Epidermal melanocyte (primary cell): ENCODE data around the gene UBE2Q1.
A peak's percentile ranks its signal among the peaks of the same experiment; 100 is the strongest.

Source experiments
- DNase-seq: peaks from one replicate; pipeline ENCODE4 v3.0.0; 2011; ENCODE audit warnings: low spot score; ENCODE audit not compliant: insufficient read length

Gene UBE2Q1

DNA sequence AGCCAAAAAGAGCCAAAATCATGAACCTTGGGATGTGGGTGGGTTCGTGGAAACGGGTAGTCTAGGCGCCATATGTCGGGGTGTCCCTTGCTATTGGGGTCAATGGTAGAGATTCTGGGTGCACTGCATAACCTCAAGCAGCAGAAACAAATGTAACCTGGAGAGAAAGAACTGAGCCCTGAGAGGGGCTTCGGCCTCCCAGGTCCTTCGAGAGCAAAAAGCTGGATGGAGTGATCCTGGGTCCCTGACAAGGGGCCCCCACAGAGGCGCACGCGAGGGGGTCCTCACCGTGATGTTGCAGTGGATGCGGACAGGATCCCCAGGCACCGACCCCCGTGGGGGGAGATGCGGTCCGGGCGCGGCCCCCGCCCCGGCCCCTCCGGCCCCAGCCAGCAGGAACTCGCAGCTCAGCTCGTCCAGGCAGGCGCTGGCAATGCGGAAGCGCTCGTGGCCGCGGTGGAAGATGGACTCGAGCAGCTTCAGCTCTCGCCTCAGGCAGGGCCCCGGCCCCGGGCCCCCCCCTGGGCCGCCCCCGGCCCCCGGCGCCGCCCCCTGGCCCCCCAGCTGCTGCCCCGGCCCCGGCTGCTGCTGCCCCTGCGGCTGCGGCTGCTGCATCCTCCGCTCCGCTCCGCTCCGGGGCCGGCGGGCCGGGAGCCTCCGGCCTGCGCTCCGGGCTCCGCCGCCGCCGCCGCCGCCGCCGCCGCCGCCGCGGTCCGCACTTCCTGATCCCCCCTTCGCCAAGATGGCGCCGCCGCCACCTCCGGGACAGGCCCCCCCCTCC is at the start of gene UBE2Q1:
Gene UBE2Q1, minus strand, starts transcription at position 724 of the 781 bp plus-strand sequence. Its CDS starts 109 bp downstream, at position 615.
- DNase-seq, result no peak

DNA sequence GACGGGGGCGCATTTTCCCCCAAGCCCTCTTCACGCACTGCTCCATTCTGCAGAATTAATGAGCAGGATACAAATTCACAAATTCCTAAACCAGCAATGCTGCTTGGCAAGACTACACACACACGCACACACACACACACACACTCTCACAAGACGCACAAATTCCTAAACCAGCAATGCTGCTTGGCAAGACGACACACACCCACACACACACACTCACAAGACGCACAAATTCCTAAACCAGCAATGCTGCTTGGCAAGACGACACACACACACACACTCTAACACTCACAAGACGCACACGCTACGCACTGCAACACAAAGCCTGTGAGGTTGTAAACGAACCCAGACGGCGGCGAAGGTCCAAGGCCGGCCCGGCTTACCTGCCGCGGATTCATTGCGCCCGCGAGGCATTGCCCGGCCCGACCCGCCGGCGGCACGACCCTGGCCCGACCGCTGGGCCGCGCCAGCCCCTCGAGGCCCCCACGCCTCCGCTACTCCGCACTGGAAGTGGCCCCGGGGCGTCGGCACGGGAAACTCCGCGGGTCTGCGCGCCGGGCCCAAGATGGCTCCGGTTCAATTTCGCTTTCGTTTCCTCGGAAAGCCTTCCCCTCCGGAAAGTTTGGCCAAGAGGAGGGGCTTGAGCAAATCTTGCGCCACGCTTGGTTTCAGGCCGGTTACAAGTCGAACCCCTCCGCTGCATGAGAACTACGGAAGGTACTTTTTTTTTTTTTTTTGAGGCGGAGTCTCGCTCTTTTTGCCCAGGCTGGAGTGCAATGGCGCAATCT is 49.3 kb upstream of the UBE2Q1 start, which contains the start of gene ADAR:
Gene ADAR, minus strand, starts transcription at position 578 of the 788 bp plus-strand sequence. Its CDS starts 180 bp downstream, at position 398.
- DNase-seq, result peak; percentile 78

DNA sequence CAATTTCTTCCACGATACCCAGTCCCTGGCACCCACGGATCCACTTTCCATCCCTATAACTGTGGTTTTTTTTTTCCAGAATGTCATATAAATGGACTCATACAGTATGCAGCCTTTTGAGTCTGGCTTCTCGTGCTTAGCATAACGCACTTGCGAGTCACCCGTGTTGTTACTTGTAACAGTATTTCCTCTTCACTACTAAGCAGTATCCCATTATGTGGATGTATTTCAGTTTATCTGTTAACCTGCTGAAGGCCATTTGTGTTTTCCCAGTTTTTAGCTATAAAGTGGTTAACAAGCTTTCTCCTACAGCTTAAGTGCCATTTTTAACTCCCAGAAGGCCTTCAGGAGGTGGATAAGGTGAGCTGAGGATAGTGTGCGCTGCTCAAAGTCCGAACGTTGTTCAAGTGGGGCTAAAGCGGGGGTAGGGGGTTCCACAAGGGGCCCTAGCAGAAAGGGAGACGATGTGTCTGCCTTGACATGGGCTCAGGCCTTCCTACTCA is 48.7 kb upstream of the UBE2Q1 start:
- no peak for DNase-seq

DNA sequence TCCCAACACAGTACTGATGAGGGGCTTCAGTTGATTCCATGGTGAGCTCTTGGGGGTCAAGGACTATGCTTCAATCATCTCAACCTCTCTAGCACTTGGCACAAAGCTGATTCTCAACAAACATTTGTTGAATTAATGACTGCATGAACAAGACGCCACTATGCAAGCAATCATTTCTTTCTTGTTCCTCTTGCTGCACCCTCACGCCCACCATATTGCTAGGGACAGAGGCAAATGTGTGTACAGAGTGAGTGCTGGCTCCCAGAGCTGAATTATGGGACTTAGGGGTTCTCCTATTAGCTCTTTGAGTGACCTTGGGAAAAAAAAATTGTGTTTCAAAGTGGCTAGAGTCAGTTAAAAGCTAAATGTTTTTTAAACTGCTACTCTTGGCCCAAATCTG is 47.1 kb upstream of the UBE2Q1 start:
- no peak for DNase-seq

DNA sequence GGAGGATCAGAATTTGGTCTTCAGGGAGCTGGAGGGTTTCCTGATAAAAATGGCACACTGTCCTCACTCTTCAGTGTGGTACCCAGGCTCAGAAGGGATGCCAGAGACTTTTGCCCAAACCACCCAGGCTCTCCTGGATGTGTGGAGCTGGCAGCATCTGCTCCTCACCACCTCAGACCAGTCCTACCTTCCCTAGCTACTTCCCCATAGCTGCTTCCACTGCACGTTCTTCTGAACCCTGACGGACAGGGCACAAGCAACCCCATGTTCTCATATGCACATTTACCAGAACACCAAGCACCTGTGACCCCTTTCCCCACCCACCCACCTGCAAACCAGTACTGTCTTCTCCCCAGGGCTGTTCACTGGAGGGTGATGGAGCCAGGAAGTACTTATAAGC is 44.9 kb upstream of the UBE2Q1 start:
- no peak for DNase-seq

DNA sequence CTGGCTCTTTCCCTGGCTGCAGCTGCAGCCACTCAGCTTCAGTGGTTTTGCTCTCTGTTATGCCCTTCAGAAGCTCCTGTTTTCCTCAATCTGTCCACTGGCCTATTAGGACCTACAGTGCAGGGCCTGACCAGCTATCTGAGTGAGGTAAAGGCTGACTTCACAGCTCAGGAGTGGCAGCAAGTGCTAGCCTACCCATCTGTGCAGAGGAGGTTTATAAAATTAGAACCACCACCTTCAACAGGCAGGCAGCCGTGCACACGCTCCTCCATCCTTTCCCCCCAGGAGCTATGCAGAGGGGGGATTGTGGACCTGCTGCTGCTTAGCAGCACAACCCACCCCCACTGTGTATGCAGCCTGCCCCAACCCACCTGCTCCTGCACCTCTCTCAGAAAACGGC is 41.2 kb upstream of the UBE2Q1 start:
- no peak for DNase-seq

DNA sequence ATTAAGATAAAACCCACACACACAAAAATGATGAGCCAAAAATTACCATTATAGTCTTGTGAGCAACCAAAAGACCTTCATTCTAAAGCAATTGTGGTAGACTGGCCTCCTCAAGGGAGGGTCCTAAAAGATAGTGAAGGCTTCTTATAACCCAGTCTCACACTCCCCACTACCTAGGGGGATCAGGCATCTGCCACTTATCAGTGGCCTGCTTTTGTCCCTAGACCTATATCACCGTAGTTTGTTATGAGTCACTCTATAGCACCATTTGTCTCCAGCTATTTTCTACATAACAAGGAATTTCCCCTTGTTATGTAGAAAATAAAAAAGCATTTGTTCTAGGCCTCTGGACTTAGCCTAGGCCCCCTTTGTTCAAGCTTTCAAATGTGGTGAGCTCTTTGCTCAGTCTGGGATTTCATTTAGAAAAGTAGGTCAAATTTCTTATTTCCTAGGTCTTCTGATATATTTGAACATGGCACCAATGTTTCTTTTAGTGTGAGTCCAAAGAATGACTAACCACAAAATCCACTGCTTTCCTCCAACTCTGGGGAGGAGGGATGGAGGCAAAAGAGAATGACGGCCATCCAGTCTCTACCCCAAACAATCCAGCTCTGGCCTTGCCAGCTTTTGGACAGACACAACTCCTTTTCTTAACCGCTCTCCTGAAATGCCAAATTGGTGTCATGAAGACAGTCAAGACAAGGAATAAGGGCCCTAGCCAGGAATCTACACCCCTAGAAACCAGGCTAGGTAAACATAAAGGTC is 40.6 kb upstream of the UBE2Q1 start:
- no peak for DNase-seq

DNA sequence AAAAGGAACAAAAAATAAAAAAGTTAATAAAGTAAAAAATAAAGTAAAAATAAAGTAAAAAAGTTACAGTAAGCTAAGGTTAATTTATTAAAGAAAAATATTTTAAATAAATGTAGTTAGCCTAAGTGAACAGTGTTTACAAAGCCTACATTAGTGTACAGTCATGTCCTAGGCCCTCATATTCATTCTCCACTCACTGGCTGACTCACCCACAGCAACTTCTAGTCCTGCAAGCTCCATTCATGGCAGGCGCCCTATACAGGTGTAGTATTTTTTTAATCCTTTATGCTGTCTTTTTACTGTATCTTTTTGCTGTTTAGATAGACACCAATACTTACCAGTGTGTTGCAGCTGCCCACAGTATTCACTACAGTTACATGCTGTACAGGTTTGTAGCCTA is 37.2 kb upstream of the UBE2Q1 start:
- no peak for DNase-seq

DNA sequence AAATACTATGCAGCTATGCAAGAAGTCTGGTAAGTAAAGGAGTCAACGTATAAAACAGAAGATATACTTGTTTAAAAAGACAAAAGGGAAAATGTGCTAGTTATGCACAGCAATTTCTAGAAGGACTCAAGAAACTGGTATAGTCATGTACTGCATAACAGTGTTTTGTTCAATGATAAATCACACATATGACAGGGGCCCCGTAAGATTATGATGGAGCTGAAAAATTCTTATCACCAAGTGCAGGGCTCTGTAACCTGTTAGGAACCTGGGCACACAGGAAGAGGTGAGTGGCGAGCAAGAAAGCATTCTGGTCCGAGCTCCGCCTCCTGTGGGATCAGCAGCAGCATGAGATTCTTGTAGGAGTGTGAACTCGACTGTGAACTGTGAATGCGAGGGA is 36.3 kb upstream of the UBE2Q1 start:
- no peak for DNase-seq

DNA sequence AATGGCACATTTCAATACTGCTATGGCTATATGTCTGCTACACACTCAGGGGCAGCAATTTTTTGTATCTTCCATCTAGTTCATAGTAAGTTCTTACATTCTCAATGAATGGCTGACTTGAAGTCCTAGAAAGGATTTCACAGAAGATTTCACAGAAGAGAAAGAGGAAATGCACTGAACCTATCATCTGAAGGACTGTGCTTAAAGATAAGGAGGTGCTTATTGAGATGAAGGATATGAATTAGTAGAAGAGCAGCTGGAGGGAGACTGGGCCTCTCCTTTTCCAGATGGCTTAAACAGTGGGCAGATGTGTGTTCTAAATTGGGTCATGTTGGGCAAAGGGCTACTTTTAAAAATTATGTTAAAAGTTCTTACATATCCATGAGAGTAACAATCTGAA is 34.9 kb upstream of the UBE2Q1 start:
- no peak for DNase-seq

DNA sequence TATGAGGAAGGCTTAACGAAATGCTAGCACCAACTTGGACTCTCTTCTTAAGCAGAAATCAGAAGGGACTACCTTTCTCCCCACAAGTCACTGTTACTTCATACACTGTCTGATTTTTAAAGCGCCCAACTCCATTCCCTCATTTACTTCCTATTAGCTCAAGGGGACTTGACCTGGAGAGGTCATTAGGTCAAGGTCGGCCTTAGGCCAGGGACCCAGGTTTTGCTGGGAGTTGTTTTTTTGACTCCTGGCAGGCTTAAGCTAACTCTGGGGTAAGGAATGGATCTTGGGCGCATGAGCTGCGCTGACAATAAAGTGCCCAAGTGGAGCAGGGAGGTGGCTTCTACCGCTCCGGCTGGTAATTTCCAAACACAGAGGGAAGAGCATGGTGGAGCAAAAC is 32.7 kb upstream of the UBE2Q1 start:
- no peak for DNase-seq

DNA sequence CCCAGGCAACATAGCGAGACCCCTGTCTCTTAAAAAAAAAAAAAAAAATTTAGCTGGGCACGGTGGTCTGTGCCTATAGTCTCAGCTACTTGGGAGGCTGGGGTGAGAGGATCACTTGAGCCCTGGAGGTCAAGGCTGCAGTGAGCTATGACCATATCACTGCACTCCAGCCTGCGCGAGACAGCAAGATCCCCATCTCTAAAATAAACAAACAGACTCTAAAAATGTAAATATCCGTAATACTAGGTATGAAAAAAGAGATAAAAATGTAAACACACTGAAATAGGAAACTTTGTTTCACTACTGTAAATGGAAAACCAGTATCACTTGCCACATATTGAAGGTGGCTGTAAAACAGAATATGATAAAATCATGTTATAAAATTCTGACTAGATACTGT is 32.3 kb upstream of the UBE2Q1 start:
- no peak for DNase-seq

DNA sequence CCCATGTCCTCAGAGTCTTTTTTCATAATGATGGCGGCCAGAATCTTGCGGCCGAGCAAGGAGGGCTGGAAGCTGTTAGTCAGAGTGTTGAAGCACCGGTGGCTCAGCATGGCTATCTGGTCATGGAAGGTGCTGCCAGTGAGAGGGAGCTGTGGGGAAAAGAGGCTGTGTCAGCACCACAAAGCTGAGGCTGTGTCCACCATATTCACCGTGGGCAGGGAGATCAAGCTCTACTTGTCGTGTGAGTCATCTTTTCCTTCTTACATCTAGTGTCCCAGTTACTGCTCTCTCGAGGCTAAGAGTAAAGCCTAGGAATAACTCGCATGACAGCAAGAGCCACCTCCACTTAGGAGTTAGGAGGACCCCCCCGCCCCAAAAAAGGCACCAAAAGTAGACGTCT is 31.3 kb upstream of the UBE2Q1 start:
- DNase-seq, result no peak

DNA sequence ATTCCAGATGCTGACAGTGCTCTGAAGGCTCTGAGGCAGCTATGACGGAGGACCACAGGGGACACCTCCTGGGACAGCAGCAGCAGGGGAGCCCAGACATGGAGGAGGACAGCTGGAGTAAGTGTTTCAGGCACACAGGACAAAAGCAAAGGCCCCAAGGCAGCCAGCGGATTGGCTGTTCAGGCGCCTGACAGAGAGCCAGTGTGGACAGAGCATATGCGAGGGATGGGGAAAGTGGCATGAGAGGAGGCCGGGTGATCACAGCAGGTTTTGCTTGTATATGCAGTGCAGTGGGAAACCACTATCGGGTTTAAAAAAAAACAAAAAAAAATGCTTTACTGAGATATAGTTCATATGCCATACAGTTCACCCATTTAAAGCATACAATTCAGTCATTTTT is 28.2 kb upstream of the UBE2Q1 start:
- no peak for DNase-seq

DNA sequence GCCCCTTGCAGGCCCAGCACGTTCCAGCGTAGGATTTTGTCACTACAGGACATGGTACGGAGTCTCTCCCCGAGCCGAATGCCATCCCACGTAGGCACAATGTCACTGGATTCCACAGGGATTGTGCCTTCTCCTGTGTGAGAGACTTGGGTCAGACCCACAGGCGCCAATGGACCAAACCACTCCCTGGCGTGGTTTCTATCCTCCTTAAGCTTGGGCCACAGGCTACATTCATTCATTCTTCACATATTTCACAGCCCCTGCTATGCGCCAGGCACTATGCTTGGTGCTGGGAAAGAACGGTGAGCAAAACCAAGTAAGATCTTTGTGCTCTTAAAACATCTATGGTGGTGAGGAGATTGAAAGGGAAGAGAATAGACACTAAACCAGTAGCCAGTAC is 27.8 kb upstream of the UBE2Q1 start:
- no peak for DNase-seq

DNA sequence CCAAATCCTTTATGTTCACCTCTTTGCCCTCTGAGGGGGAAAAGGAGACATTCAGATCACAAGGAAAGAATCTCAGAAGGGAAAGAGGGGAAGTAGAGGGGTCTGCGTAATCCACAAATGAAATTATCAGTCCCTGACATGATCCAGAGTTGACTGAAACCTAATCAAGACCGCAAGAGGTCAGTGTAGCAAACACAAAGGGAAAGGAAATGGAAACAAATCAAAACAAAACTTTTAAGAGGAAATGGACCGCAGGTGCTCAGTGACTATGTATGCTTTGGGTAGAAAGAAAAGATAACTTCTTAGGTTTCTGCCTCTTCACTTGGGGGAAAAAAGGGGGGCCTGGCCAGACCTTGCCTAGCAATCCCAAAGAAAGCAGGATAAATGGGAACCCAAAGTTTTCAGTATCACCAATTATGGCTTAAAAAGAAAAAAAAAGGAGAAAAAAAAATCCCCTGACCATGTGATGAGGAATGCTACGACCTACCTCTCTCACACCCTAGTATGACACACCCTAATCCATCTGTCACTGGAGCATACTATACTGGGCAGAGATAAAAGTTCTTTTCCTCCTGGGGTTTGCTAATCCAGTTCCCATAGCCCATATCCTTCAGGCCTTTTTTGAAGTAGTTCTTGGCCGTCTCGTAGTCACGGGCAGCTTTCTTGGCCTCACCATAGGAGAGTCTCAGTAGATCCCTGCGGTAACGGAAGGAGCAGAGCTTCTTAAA is 26.0 kb upstream of the UBE2Q1 start:
- no peak for DNase-seq

DNA sequence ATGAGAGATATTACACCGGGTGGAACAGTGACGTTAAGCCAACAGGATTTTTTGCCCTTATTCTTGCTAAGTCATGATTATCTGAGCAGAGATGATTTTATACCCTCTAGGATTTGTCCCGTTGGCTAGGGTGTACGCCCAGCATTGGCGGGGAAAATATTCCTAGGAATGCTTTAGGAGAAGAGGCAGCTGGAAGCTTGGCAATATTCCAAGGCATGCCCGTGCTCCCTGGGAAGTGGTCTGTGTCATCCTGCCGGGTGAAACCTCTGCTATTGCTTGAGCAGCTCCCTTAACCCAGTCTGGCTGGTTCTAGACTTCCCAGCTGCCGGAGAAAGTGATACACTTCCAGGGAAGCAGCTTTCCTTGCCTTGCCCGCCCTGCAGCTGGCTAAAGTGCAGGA is 25.3 kb upstream of the UBE2Q1 start:
- no peak for DNase-seq

DNA sequence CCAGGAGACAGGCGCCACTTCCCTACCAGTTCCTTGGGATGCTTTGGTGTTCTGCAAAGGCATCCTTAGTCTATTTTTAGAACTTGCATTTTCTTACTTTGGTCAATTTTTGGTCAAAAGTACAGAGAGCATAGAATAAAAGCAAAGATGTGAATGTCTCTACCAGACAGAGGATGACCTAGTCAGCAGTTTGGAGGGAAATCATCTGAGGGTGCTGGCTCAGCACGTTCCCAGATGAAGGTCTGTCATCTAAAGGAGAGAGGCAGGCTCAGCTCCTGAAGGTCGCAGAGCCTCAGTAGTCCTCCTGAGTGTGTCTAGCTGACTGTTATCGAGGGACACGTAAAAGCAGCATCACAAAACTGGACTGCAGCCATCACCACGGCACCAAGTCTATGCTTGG is 24.4 kb upstream of the UBE2Q1 start:
- no peak for DNase-seq

DNA sequence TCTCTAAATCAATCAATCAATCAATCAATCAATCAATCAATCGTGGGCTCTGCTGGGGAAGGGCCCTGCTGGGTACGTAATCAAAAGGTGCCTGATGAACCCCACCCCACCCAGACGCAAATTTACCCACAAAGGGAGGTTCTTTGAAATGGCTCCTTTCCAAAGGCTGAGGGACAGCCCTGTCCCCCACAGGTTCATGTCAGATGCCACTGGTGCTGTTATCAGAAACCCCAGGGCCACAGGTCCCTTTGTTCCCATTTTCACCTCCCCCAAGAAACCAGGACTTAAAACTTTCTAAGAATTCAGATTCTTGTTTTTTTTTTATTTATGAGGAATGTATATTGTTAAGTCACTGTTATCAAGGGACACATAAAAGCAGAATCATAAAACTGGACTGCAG is 23.3 kb upstream of the UBE2Q1 start:
- DNase-seq, result no peak

DNA sequence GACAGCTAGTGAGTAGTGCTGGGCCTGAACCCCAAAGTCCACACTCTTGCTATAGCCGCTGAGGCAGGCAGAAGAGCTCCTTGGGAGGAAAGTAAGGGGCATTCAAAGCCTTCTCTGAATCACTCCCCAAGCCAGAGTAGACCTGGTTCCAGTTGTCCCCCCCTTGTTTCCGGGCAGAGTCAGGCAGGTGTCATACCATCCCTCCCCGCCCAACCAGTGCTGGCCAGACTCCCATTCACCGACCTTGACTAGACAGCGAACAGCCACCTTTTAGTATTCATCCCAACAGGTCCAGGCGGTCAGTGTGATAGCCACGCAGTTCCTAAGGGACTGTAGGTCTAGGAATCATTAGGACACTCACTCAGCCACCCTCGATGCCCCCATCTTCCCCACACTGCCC is 20.9 kb upstream of the UBE2Q1 start:
- DNase-seq, result no peak

DNA sequence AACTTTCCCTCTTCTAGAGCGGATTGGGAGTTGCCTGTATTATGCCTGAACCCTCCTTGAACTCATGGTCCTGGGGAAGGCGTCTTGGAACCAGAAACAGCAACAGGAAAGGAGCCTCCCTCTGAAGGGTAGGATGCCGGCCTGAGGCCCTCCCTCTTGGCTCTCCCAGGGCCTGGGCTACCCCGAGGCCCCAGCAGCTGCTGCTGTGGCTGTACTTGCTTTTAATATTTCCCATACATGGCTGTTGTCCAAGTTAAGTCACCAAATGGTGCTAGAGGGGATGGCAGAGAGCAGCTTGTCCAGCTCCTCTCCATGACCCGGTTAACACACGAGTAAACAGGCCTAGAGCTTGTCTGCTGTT is 19.6 kb upstream of the UBE2Q1 start:
- no peak for DNase-seq
